Fibroblast of lung (primary cell): ENCODE measurements around the gene PDE4B.

Experiments
- EZH2 ChIP-seq: IDR thresholded peaks from 2 replicates; pipeline ENCODE4 v1.5.1; 2012; ENCODE audit warnings: low read length, control low read depth, mild to moderate bottlenecking; ENCODE audit errors: missing control alignments
- TF ChIP-seq, protein P1 (sequence below), 2 donors: IDR thresholded peaks in 1 of 2; conservative IDR thresholded peaks in 1 of 2; 1 replicate in 1 of 2; 2 replicates in 1 of 2; pipeline ENCODE4 v1.5.1; 2011 to 2012; ENCODE audit warnings: low read length in 2 of 2, control low read depth in 1 of 2, inconsistent platforms in 1 of 2, low read depth in 1 of 2, mild to moderate bottlenecking in 1 of 2

- TF ChIP-seq, protein P1, sequence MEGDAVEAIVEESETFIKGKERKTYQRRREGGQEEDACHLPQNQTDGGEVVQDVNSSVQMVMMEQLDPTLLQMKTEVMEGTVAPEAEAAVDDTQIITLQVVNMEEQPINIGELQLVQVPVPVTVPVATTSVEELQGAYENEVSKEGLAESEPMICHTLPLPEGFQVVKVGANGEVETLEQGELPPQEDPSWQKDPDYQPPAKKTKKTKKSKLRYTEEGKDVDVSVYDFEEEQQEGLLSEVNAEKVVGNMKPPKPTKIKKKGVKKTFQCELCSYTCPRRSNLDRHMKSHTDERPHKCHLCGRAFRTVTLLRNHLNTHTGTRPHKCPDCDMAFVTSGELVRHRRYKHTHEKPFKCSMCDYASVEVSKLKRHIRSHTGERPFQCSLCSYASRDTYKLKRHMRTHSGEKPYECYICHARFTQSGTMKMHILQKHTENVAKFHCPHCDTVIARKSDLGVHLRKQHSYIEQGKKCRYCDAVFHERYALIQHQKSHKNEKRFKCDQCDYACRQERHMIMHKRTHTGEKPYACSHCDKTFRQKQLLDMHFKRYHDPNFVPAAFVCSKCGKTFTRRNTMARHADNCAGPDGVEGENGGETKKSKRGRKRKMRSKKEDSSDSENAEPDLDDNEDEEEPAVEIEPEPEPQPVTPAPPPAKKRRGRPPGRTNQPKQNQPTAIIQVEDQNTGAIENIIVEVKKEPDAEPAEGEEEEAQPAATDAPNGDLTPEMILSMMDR (conservative IDR thresholded peaks at IDR 0.05 in 1 of 2, IDR thresholded peaks at IDR 0.05 in 1 of 2; ENCODE audit: low read depth in 1 of 2, low read length in 2 of 2): no peak
- TF ChIP-seq EZH2: no peak
These were observed 34.6 kb upstream of the PDE4B start for GRCh38 chr1:65758128-65758527.
